HG02759 (cell line): ENCODE results near the gene CFB.
A peak's percentile ranks its signal among the peaks of the same experiment; 100 is the strongest.

Source experiments
- ATAC-seq: cut with Tn5 transposase; IDR thresholded peaks from one replicate; pipeline ENCODE4 v1.9.1; 2021; ENCODE audit warnings: mild to moderate bottlenecking, moderate library complexity; ENCODE audit not compliant: unreplicated experiment

Gene CFB

DNA sequence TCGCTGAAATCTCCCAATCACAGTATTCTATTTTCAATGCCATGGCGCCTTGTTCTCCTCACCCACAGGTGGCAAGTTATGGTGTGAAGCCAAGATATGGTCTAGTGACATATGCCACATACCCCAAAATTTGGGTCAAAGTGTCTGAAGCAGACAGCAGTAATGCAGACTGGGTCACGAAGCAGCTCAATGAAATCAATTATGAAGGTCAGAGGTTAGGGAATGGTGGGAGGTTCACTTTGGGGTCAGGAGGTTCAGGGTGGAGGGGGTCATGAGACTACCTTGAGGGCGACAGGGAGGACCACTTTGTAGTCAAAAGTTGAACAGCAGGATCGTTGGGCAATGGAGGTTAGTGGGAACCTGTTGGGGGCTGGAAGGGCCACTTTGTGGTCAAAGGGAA lies 2.4 kb downstream of the CFB start:
- no peak for ATAC-seq

DNA sequence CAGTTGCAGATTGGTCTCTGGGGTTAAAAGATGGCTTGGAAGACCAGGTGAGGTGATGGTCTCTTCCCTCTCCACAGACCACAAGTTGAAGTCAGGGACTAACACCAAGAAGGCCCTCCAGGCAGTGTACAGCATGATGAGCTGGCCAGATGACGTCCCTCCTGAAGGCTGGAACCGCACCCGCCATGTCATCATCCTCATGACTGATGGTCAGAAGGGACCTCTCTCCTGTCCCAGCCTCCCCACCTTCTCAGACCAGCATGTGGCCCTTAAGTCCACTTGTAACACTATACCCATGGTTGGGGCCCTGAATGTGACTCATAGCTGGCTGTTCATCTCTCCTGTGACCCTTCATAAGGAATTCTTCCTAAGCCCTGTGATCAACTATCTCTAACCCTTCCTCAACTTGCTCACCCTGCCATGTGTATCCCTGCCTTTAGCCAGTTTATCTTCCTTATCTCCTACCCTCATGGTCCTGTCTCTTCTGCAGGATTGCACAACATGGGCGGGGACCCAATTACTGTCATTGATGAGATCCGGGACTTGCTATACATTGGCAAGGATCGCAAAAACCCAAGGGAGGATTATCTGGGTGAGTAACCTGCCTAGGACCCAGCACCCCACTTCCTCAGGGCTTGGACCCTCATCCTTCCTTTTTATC lies 3.0 kb downstream of the CFB start:
- no peak for ATAC-seq

DNA sequence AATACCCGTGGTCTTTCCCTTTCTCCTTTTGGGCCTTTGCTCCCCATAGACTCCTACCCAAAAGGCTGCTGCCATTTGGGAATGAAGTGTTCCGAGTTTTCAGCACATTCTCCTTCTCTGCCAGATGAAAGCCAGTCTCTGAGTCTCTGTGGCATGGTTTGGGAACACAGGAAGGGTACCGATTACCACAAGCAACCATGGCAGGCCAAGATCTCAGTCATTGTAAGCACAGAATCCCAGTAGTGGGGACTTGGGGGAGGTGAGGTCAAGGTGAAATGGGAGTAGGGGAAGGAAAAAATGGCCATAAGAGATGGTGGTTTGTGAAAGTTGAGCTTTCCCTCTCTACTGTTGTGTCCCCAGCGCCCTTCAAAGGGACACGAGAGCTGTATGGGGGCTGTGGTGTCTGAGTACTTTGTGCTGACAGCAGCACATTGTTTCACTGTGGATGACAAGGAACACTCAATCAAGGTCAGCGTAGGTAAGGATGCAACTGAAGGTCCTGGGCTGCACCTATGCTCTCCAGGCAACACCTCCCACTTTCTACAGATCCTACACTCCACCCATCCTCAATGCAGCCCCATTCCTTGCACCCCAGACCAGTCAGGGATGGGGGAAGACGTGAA lies 4.1 kb downstream of the CFB start:
- no peak for ATAC-seq

DNA sequence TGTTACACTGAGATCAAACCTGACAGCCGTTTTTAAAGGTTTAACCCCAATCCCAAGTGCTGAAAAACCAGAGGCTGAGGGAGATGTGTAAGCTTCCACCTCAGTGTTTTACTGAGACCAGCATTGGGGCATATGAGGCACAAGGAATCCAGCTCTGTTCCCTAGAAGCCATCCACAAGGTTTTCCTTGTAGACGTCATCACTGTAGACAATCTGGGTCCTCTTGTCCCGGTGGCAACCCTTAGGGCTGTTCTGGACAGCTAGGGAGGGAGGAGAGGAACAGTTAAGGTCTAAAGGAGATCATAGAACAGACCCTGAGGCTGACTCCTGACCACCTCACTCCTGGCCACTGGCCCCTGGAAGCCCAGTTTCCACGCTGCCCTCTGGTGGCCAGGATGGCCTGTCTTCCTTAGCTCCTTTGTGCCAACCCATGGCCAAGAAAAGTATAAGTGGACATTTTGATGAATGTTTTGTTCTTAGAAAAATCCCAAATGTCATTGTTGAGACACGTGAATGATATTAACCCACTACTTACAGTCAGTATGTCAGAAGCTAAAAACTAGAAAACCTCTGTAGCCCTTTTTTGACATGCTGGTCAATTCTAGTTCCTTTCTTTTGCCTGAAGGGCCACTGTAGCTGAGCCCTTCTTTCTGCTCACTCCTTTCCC lies 6.4 kb downstream of the CFB start:
- no peak for ATAC-seq

DNA sequence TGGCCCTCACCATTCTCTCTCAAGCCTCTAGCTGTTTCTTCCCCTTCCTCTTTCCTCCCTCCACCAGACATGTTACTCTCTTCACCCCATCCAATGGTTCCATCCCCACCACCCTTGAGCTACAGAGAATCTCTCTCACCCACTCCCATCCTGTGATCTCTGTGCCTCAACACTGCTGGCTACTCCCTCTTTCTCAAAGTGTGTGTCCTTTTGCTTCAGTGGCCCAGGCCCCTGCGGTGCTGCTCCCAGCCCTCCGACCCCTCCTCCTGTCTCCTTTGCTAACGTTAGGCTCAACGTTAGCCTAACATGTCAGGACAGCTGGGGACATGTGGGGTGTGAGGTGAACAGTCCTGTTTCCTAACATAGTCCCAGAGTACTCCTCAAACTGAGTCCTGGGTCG lies 7.0 kb downstream of the CFB start:
- no peak for ATAC-seq

DNA sequence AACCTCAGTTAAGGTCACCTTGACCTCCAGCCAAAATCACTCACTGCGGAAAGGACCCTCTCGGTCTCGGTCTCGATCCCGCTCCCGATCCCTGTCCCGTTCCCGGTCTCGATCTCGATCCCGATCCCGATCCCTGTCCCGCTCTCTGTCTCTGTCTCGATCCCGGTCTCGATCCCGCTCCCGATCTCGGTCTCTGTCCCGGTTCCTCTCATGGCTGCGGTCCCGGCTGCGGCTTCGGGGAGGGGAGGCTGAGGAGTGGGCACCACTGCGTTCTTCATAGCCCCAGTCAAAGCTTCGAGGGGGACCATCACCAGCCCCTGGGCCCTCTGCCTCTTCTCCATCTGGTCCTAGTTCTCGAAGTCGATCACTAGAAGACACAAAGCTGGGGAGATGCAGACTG lies 8.6 kb downstream of the CFB start:
- ATAC-seq = no peak

DNA sequence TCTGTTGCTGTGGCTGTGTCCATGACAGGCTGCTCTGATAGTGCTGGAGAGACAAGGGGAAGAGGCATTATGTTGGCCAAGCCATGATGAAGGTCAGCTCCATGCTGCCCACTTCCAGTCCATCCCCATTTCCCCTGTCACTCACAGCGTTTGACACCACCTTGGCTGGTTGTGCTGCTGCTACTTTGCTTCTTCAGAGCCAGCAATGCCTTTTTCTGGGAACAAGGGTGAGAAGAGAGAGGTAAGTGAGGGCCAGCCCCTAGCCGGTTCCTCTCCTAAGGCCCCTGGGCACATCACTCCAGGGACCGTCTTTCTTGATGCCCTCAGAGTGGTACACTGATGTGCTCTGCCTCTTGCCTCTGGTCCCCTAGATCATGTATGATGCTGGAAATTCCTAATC lies 10.9 kb downstream of the CFB start:
- ATAC-seq = no peak

DNA sequence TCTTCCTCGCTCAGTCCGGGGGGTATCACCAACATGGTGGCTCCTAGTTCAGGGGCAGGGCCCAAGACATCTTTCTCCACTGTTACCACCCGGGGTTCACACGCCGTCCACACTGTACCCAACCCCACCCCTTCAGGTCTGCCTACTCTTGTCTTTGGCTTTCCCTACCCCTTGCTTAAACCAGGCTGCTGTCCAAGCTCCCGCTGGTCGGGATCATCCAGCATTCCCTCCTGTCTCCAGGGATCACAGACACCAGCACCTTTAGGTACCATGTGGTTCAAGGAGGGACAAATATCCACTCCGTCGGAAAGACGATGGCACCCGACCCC lies 12.5 kb downstream of the CFB start:
- ATAC-seq = peak; percentile 3

DNA sequence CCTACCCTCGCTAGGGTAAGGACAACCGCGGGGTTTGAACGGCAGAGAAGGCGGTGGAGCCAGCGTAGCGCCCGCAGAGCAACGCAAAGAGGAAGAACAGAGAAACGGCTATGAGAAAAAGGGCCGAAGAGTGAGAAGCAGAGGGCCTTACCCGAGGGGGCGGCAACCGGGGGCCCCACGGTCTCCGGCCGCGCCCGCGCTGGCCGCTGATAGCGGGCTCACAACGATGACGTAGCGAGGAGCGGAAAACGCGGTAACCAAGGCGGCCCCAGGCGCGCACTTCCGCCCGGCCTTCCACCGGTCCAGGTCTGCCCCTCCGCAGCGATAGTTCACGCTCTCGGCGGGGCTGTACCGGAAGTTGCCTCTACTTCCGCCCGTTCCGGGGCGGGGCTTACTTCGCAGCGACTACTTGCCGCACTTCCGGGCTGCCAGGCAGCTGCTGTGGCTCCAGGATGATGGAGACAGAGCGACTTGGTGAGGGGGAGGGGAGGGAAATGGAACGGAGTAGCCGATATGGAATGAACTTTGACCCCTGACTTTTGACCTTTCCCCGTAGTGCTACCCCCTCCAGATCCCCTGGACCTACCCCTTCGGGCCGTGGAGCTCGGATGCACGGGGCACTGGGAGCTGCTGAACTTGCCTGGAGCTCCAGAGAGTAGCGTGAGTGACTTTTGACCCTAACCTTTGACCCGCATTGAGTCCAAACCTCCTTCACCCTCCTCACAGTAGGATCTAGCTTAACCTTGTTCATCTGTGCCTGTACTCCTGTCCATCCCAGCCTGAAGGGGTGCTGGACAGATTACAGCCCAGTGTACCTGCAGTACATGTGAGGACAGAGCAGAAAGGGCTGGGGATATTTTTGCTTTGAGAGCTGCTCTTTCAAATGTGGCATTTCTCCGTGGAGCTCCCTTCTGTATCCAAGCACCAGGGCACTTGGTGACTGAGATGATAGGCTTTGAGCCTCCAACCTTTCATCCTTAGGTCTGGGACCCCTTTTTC lies 13.1 kb downstream of the CFB start, which contains the start of the genes NELFE and SKIC2:
TSS of gene NELFE (minus strand) at position 231 of the 999 bp plus-strand sequence. CDS start 525 bp downstream, outside the sequence.
TSS of gene SKIC2 (plus strand) at position 435 of the 999 bp plus-strand sequence. CDS start at position 453, 18 bp downstream.
- peak; percentile 97 for ATAC-seq

DNA sequence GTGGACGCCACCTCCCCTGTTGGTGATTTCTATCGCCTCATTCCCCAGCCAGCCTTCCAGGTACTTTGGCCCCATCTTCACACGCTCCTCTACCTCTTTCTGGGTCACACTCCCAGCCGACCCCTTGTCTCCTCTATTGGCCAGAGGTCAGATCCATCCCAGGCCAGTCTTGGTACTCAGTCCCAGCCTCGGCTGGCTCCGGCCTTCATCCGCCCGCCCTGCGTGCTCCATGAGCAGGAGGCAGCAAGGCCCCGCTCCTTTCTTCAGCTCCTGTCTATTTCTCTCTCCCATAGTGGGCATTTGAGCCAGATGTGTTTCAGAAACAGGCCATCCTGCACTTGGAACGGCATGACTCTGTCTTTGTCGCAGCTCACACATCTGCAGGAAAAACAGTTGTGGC lies 15.7 kb downstream of the CFB start:
- ATAC-seq = no peak

DNA sequence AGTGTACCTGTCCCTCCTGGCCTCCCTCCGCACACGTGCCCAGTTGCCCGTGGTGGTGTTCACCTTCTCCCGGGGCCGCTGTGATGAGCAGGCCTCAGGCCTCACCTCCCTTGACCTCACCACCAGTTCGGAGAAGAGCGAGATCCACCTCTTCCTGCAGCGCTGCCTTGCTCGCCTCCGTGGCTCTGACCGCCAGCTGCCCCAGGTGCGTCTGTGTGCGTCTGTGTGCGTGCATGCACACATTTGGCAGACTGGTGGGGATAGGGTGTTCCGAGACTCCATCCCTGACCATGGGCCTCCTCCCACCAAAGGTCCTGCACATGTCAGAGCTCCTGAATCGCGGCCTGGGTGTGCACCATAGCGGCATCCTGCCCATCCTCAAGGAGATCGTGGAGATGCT lies 18.0 kb downstream of the CFB start:
- no peak for ATAC-seq

DNA sequence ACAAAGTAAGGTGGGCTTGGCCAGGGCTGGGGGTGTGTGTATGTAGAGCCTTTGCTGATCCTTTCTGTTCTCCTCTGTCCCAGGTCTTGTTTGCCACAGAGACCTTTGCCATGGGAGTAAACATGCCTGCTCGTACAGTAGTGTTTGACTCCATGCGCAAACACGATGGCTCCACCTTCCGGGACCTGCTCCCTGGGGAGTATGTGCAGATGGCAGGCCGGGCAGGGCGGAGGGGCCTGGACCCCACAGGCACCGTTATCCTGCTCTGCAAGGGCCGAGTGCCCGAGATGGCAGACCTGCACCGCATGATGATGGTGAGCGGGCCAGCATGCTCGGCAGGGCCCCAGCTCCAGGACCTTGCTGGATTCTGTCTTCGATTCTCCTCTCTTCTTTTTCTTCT lies 19.8 kb downstream of the CFB start:
- no peak for ATAC-seq

DNA sequence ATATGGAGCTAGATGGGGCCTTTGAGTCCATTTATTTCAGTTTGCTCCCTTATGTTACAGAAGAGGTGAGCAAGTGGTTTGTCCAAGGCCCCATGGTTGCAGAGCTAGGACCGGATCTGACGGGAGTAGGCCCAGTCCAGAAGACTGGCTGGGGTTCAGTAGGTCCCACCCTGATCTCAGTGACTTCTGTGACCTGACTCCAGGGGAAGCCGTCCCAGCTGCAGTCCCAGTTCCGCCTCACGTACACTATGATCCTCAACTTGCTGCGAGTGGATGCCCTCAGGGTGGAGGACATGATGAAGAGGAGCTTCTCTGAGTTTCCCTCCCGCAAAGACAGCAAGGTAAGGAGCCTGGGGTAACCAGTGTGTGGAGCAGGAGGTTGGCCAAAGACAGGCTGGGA lies 20.6 kb downstream of the CFB start:
- no peak for ATAC-seq

DNA sequence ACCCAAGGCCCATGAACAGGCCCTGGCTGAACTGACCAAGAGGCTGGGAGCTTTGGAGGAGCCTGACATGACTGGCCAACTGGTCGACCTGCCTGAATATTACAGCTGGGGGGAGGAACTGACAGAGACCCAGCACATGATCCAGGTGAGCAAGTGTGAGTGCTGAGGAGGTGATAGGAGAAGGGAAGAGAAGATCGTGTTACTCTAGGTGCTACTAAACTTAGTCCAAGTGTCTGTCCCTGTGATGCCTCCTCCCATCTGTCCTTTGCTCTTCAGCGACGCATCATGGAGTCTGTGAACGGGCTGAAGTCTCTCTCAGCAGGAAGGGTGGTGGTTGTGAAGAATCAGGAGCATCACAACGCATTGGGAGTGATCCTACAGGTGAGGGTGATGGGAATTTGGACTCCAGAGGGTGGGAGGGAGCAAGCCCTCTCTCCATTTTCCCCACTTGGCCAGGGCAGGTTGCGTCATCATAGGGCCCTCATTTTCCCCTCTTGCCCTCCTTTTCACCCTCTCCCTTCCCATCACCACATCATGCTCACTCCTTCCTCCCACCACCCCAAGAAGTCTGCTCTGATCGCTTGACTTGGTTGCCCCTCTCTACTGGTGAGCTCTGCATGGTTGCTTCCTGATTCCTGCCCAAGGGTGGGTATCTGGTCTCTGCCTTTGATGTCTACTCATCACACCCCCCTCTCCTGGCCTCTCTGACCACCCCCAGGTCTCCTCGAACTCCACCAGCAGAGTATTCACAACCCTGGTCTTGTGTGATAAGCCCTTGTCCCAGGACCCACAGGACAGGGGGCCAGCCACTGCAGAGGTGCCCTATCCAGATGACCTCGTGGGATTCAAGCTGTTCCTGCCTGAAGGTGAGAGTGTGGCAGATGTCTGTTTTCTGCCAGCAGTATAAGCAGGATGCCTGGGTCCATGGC lies 21.4 kb downstream of the CFB start:
- ATAC-seq = no peak

DNA sequence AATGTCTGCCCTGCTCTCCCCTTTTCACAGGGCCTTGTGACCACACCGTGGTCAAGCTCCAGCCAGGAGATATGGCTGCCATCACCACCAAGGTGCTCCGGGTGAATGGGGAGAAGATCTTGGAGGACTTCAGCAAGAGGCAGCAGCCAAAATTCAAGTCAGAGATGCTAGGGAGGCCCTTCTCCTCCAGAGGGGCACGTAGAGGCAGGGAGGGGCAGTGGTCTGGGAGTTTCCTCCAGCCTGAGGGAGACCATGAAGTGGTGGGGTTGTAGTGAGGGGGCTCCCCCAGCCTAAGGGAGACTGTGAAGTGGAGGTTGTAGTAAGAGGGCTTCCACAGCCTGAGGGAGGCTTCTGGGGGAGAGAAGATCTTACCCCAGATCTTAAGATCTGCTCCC lies 22.0 kb downstream of the CFB start:
- ATAC-seq = no peak

DNA sequence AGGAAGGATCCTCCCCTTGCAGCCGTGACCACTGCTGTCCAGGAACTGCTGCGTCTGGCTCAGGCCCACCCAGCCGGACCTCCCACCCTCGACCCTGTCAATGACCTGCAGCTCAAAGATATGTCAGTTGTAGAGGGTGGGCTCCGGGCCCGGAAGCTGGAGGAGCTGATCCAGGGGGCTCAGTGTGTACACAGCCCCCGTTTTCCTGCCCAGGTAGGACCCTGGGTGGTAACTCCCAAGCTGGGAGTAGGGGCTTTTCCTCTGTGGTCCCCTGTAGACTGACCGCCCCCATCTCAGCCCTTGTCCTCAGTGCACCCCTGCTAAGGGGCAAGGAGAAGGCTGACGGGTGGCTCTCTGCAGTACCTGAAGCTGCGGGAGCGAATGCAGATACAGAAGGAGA lies 22.4 kb downstream of the CFB start:
- ATAC-seq = no peak

DNA sequence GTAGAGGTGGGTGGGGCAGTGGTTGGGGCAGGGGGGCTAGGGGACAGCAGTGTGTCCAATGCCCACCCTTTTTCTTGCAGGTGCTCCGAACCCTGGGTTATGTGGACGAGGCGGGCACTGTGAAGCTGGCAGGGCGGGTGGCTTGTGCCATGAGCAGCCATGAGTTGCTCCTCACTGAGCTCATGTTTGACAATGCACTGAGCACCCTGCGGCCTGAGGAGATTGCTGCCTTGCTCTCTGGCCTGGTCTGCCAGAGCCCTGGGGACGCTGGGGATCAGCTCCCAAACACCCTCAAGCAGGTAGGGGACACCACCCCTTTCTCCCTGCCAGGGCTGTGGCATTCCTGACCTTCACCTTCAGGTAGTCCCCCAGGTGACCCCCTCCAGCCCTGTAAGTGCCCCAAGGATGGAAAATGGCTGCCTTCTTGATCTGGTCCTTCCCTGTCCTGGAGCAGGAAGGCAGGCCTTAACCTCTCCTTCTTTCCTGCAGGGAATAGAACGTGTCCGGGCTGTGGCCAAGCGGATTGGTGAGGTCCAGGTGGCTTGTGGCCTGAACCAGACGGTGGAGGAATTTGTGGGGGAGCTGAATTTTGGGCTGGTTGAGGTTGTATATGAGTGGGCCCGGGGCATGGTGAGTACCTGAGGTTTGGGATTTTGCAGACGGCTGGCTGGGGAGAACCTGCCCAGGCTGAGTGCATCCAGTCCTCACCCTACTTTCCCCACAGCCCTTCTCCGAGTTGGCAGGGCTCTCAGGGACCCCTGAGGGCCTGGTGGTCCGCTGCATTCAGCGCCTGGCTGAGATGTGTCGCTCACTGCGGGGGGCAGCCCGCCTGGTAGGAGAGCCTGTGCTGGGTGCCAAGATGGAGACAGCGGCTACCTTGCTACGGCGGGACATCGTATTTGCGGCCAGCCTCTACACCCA lies 23.2 kb downstream of the CFB start:
- ATAC-seq = no peak

DNA sequence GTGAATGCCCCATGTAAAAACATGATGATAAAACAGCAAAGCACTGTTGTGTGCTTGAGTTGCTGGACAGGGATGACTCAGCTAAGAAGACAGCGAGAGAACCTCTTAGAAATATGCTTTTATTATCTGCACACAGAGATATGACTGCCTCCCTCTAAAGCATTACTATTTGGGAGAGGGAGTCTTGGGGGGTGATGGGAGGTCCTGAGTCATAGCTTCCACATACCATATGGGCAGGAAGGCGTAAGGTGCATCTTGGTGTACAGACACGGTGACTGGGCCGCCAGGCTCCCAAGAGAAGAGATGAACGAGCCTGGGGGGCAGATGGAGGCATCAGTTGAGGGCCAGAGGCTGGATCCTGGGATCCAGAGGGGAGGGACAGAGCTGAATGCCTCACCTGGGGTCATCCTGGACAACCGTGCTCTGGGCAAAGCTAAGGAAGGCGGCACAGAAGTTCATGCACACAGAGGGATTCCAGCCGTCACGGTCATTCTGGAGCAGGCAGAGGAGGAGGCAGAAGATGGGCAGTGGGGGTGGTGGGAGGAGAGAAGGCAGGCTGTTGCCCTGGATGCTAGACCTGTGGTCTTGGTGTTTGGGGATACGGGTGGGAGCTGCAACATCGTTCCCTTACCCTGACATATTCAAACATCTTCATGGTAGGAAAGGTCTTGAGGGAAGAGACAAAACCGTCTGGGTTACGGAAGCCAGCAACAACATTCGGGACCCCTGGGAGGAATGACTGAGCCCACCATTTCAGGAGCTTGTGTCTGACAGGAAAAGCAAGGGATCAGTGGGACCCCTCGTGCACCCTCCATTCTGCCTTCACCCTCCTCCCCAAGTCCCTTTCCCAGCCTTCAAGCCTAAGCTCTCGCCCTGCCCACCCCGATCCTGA lies 24.1 kb downstream of the CFB start:
- ATAC-seq = no peak
